A673 (cell line): ENCODE data around the gene TRAPPC10. TPM values are rescaled to one million over a fixed set of nuclear protein-coding genes. Genes with fewer than 3 reads are reported as not detected.

Experiments used
- BruUV-seq: library from RNA; stranded (reverse); fragments of 400-500 nt; replicated peaks from 2 replicates; lab custom pipeline; 2021; lab: Mats Ljungman, UMichigan
- CTCF ChIA-PET: fragments of 300-600 bp; sonication (Branson Sonifier 250); formaldehyde crosslinking; loops from one replicate; lab custom pipeline; 2022; ENCODE audit warnings: antibody characterized with exemption; lab: Charles Lee
- POLR2A ChIA-PET: fragments of 300-600 bp; sonication (Branson Sonifier 250); formaldehyde crosslinking; loops from one replicate; lab custom pipeline; 2022; ENCODE audit warnings: antibody characterized with exemption; ENCODE audit not compliant: low non-redundant PET; lab: Charles Lee
- DNase-seq: peaks from one replicate; pipeline ENCODE4 v3.0.0-alpha.2; 2015; ENCODE audit warnings: low spot score
- H3K27ac ChIP-seq: fragments of 200-600 bp; sonication (generic); 2 replicates; pipeline ENCODE4 v1.5.1; 2016; ENCODE audit warnings: mixed run types, low read depth, mild to moderate bottlenecking, mixed read lengths, antibody characterized with exemption, low read length; ENCODE audit not compliant: poor library complexity, severe bottlenecking
- H3K27me3 ChIP-seq: fragments of 200-600 bp; sonication (generic); replicated peaks from 2 replicates; pipeline ENCODE4 v1.6.1; 2017; ENCODE audit warnings: mixed run types, low read depth, mild to moderate bottlenecking, mixed read lengths, antibody characterized with exemption, low read length; ENCODE audit not compliant: insufficient read depth, poor library complexity
- H3K36me3 ChIP-seq: fragments of 200-600 bp; sonication (generic); 2 replicates; pipeline ENCODE4 v1.6.1; 2016; ENCODE audit warnings: mixed run types, mild to moderate bottlenecking, mixed read lengths, antibody characterized with exemption, low read length; ENCODE audit not compliant: insufficient read depth, poor library complexity, severe bottlenecking
- H3K4me1 ChIP-seq: fragments of 200-600 bp; sonication (generic); 2 replicates; pipeline ENCODE4 v1.6.1; 2017; ENCODE audit warnings: mixed run types, mild to moderate bottlenecking, mixed read lengths, antibody characterized with exemption, low read length; ENCODE audit not compliant: insufficient read depth, poor library complexity, severe bottlenecking
- H3K4me3 ChIP-seq: fragments of 200-600 bp; sonication (generic); 2 replicates; pipeline ENCODE4 v1.5.1; 2016; ENCODE audit warnings: low read depth, mixed run types, mild to moderate bottlenecking, mixed read lengths, low read length; ENCODE audit not compliant: poor library complexity, severe bottlenecking
- H3K9me3 ChIP-seq: fragments of 200-600 bp; sonication (generic); 2 replicates; pipeline ENCODE4 v1.6.1; 2016; ENCODE audit warnings: mixed run types, low read depth, mild to moderate bottlenecking, mixed read lengths, antibody characterized with exemption, low read length; ENCODE audit not compliant: poor library complexity, severe bottlenecking
- CTCF ChIP-seq: fragments of 300-800, 200-600 bp; sonication (generic); conservative IDR thresholded peaks from 2 replicates; pipeline ENCODE4 v1.5.1; 2017; ENCODE audit warnings: low read depth, mild to moderate bottlenecking, antibody characterized with exemption, low read length, moderate library complexity, mixed read lengths
- EZH2 ChIP-seq: fragments of 200-600 bp; sonication (generic); IDR thresholded peaks from 2 replicates; pipeline ENCODE4 v1.6.1; 2017; ENCODE audit warnings: borderline replicate concordance, low read depth, mild to moderate bottlenecking, mixed read lengths, antibody characterized with exemption, low read length; ENCODE audit not compliant: poor library complexity, severe bottlenecking
- intact Hi-C: fragments of 100-400 bp; cut with micrococcal nuclease; formaldehyde crosslinking; loops from one replicate; pipeline ENCODE4 v1.10.0; 2022; ENCODE audit not compliant: unreplicated experiment
- total RNA-seq: library from RNA; stranded (reverse); gene quantifications from 2 replicates; pipeline ENCODE4 v1.2.3, GENCODE V29; 2021

Gene TRAPPC10
- total RNA-seq, 1 experiment from 2014 or later, result 51.4 TPM

GRCh38 chr21:44027607-44028286, 15.6 kb downstream of the TRAPPC10 start:
- no peaks in the 10 kb centered on the region for H3K9me3 ChIP-seq
- intact Hi-C loops, result no loop called here
- POLR2A ChIA-PET, result no interaction called here
- peak overlapping the region; percentile 81 for H3K27ac ChIP-seq
- no peak for TF ChIP-seq CTCF
- TF ChIP-seq EZH2, result no peak
- BruUV-seq, result no TSS peak
- no peaks in the 10 kb centered on the region for H3K27me3 ChIP-seq
- H3K4me3 ChIP-seq, result no peak overlapping the region
- CTCF ChIA-PET, result no interaction called here
- no peak for DNase-seq
- peaks cover 48% of the 10 kb centered on the region for H3K4me1 ChIP-seq
- peaks cover 4% of the 10 kb centered on the region for H3K36me3 ChIP-seq

GRCh38 chr21:44028287-44028659, 16.2 kb downstream of the TRAPPC10 start:
- DNase-seq, result no peak
- ChIA-PET CTCF (no interaction called here), POLR2A (no interaction called here)
- no peaks in the 10 kb centered on the region for H3K9me3 ChIP-seq
- H3K4me3 ChIP-seq, result peak overlapping the region; percentile 14
- intact Hi-C loops, result no loop called here
- no peaks in the 10 kb centered on the region for H3K27me3 ChIP-seq
- peaks cover 6% of the 10 kb centered on the region for H3K36me3 ChIP-seq
- no TSS peak for BruUV-seq
- peak overlapping the region; percentile 81 for H3K27ac ChIP-seq
- TF ChIP-seq CTCF (no peak), EZH2 (no peak)
- H3K4me1 ChIP-seq, result peaks cover 48% of the 10 kb centered on the region

- CTCF ChIA-PET, result no interaction called here
- POLR2A ChIA-PET, result no interaction called here
Observed at GRCh38 chr21:44029460-44030087, 17.5 kb downstream of the TRAPPC10 start.

More at GRCh38 chr21:44029460-44030087, 17.5 kb downstream of the TRAPPC10 start:
- BruUV-seq, result no TSS peak
- Histone ChIP-seq H3K36me3 (peaks cover 15% of the 10 kb centered on the region), H3K27me3 (no peaks in the 10 kb centered on the region), H3K4me3 (no peak overlapping the region), H3K4me1 (peaks cover 48% of the 10 kb centered on the region), H3K27ac (peak overlapping the region; percentile 81), H3K9me3 (no peaks in the 10 kb centered on the region)
- DNase-seq, result no peak
- no peak for TF ChIP-seq EZH2
- no peak for TF ChIP-seq CTCF
- intact Hi-C loops, result no loop called here
